Fibroblast of lung (primary cell): ENCODE data around the gene GPS1. TPM values are rescaled to one million over a fixed set of nuclear protein-coding genes. Genes with fewer than 3 reads are reported as not detected.

Experiments used
- DNase-seq, 2 donors: peaks; one replicate each; pipeline versions ENCODE4 v3.0.0 to v3.0.0-alpha.2; 2010; ENCODE audit warnings: low read depth in 2 of 2
- H2AFZ ChIP-seq: 2 replicates; pipeline ENCODE4 v1.5.1; 2012; ENCODE audit warnings: low read length, control low read depth, inconsistent platforms
- H3K27ac ChIP-seq: 2 replicates; pipeline ENCODE4 v1.5.1; 2011; ENCODE audit warnings: low read length, control low read depth; ENCODE audit not compliant: insufficient read depth
- H3K27me3 ChIP-seq: 2 replicates; pipeline ENCODE4 v1.5.1; 2011; ENCODE audit warnings: mild to moderate bottlenecking, low read length; ENCODE audit not compliant: control insufficient read depth, insufficient read depth
- H3K36me3 ChIP-seq: 2 replicates; pipeline ENCODE4 v1.5.1; 2011; ENCODE audit warnings: low read length; ENCODE audit not compliant: control insufficient read depth, insufficient read depth
- H3K4me1 ChIP-seq: 2 replicates; pipeline ENCODE4 v1.5.1; 2011; ENCODE audit warnings: low read length; ENCODE audit not compliant: control insufficient read depth, insufficient read depth; ENCODE audit errors: extremely low read depth
- H3K4me2 ChIP-seq: 2 replicates; pipeline ENCODE4 v1.5.1; 2011; ENCODE audit warnings: low read length, control low read depth; ENCODE audit not compliant: insufficient read depth; ENCODE audit errors: extremely low read depth
- H3K4me3 ChIP-seq, 4 experiments: fragments of 200-600 bp in 1 of 4; sonication (generic) in 1 of 4; replicated peaks in 1 of 4; 2 replicates each; pipeline ENCODE4 v1.5.1; 2011 to 2016; ENCODE audit warnings: low read length in 4 of 4, low read depth in 3 of 4, mild to moderate bottlenecking in 3 of 4, control low read depth in 2 of 4, inconsistent platforms in 1 of 4, mixed read lengths in 1 of 4; ENCODE audit not compliant: insufficient read depth in 1 of 4; ENCODE audit errors: control extremely low read depth in 1 of 4
- H3K79me2 ChIP-seq: 2 replicates; pipeline ENCODE4 v1.5.1; 2012; ENCODE audit warnings: mild to moderate bottlenecking, low read length, inconsistent platforms; ENCODE audit not compliant: control insufficient read depth, insufficient read depth
- H3K9ac ChIP-seq: 2 replicates; pipeline ENCODE4 v1.5.1; 2011; ENCODE audit warnings: mild to moderate bottlenecking, low read length, control low read depth; ENCODE audit not compliant: insufficient read depth
- H3K9me3 ChIP-seq: 2 replicates; pipeline ENCODE4 v1.5.1; 2012; ENCODE audit warnings: low read depth, low read length; ENCODE audit not compliant: control insufficient read depth, insufficient read depth
- H4K20me1 ChIP-seq: 2 replicates; pipeline ENCODE4 v1.5.1; 2011; ENCODE audit warnings: low read length; ENCODE audit not compliant: control insufficient read depth, insufficient read depth; ENCODE audit errors: extremely low read depth
- CTCF ChIP-seq, 2 donors: IDR thresholded peaks in 1 of 2; conservative IDR thresholded peaks in 1 of 2; 1 replicate in 1 of 2; 2 replicates in 1 of 2; pipeline ENCODE4 v1.5.1; 2011 to 2012; ENCODE audit warnings: low read length in 2 of 2, control low read depth in 1 of 2, inconsistent platforms in 1 of 2, low read depth in 1 of 2, mild to moderate bottlenecking in 1 of 2
- EZH2 ChIP-seq: IDR thresholded peaks from 2 replicates; pipeline ENCODE4 v1.5.1; 2012; ENCODE audit warnings: low read length, control low read depth, mild to moderate bottlenecking; ENCODE audit errors: missing control alignments
- polyA plus RNA-seq, 2 donors: library from polyadenylated mRNA; depleted of rRNA in 1 of 2; stranded (reverse) in 1 of 2; unstranded in 1 of 2; fragments of >200 nt; gene quantifications; 2 replicates each; pipeline ENCODE4 v1.2.1, GENCODE V29; 2011 to 2012; ENCODE audit warnings: missing spikeins in 1 of 2
- total RNA-seq: library from RNA; depleted of rRNA; stranded (reverse); fragments of >200 nt; gene quantifications from 2 replicates; pipeline ENCODE4 v1.2.1, GENCODE V29; 2014

The GPS1 gene
- total and polyA plus RNA-seq, 2 donors (not counting 1 experiment from before 2014, with no cell fraction given) = 53.3 to 76.6 TPM

- H3K27ac ChIP-seq = no peak overlapping the region
- peaks cover 4% of the 10 kb centered on the region for H3K4me1 ChIP-seq
- peaks cover 22% of the 10 kb centered on the region for H3K36me3 ChIP-seq
- H3K4me2 ChIP-seq = no peak overlapping the region
- H3K9ac ChIP-seq = no peak overlapping the region
- no peak overlapping the region for H3K4me3 ChIP-seq
- H3K27me3 ChIP-seq = no peaks in the 10 kb centered on the region
- no peaks in the 10 kb centered on the region for H3K9me3 ChIP-seq
- no peak overlapping the region for H2AFZ ChIP-seq
- no peak for DNase-seq
- TF ChIP-seq EZH2 (no peak), CTCF (conservative IDR thresholded peaks at IDR 0.05 in 1 of 2, IDR thresholded peaks at IDR 0.05 in 1 of 2; ENCODE audit: low read depth in 1 of 2, low read length in 2 of 2) (no peak)
- H4K20me1 ChIP-seq = no peaks in the 10 kb centered on the region
- H3K79me2 ChIP-seq = peaks cover 12% of the 10 kb centered on the region
Observed at GRCh38 chr17:82047914-82048570, 3.7 kb upstream of the GPS1 start.

GRCh38 chr17:82048571-82048971 is 3.1 kb upstream of the GPS1 start:
- Histone ChIP-seq H3K4me3 (no peak overlapping the region), H2AFZ (no peak overlapping the region), H3K27me3 (no peaks in the 10 kb centered on the region), H3K9ac (no peak overlapping the region), H3K79me2 (peaks cover 17% of the 10 kb centered on the region), H3K4me1 (peaks cover 7% of the 10 kb centered on the region), H3K36me3 (peaks cover 22% of the 10 kb centered on the region), H3K4me2 (no peak overlapping the region), H3K27ac (no peak overlapping the region), H3K9me3 (no peaks in the 10 kb centered on the region), H4K20me1 (no peaks in the 10 kb centered on the region)
- no peak for DNase-seq
- TF ChIP-seq CTCF (conservative IDR thresholded peaks at IDR 0.05 in 1 of 2, IDR thresholded peaks at IDR 0.05 in 1 of 2; ENCODE audit: low read depth in 1 of 2, low read length in 2 of 2) = no peak
- no peak for TF ChIP-seq EZH2

GRCh38 chr17:82049106-82049505 is 2.6 kb upstream of the GPS1 start:
- no peak overlapping the region for H3K4me3 ChIP-seq
- no peaks in the 10 kb centered on the region for H3K9me3 ChIP-seq
- peaks cover 7% of the 10 kb centered on the region for H3K4me1 ChIP-seq
- peaks cover 21% of the 10 kb centered on the region for H3K79me2 ChIP-seq
- H2AFZ ChIP-seq = no peak overlapping the region
- H4K20me1 ChIP-seq = no peaks in the 10 kb centered on the region
- peaks cover 25% of the 10 kb centered on the region for H3K36me3 ChIP-seq
- TF ChIP-seq CTCF (conservative IDR thresholded peaks at IDR 0.05 in 1 of 2, IDR thresholded peaks at IDR 0.05 in 1 of 2; ENCODE audit: low read depth in 1 of 2, low read length in 2 of 2) (no peak), EZH2 (no peak)
- no peak overlapping the region for H3K27ac ChIP-seq
- H3K27me3 ChIP-seq = no peaks in the 10 kb centered on the region
- no peak for DNase-seq
- H3K9ac ChIP-seq = no peak overlapping the region
- no peak overlapping the region for H3K4me2 ChIP-seq
